Lower leg skin (tissue), 3 donors: Measurements from ENCODE around the gene FOXS1.

Source experiments
- CTCF ChIP-seq, 3 donors: fragments of 450-650 bp; IDR thresholded peaks; one replicate each; pipeline ENCODE4 v1.5.1; 2016; ENCODE audit warnings: antibody characterized with exemption in 3 of 3, mild to moderate bottlenecking in 3 of 3, moderate library complexity in 2 of 3
- POLR2A ChIP-seq, 2 donors: fragments of 450-650 bp; IDR thresholded peaks; one replicate each; pipeline ENCODE4 v1.6.1; 2016 to 2017; ENCODE audit warnings: antibody characterized with exemption in 2 of 2, mild to moderate bottlenecking in 1 of 2, moderate library complexity in 1 of 2

GRCh38 chr20:31842471-31843157, 2.8 kb downstream of the FOXS1 start:
- TF ChIP-seq POLR2A (IDR thresholded peaks at IDR 0.05) (no peak), CTCF (IDR thresholded peaks at IDR 0.05) (no peak)
